GM18858 (cell line): ENCODE data around the gene GPD1.
A peak's percentile ranks its signal among the peaks of the same experiment; 100 is the strongest.

Experiments used
- ATAC-seq: cut with Tn5 transposase; IDR thresholded peaks from one replicate; pipeline ENCODE4 v1.9.1; 2021; ENCODE audit not compliant: unreplicated experiment

GPD1 gene

GRCh38 chr12:50099302-50100008 lies 4.4 kb upstream of the GPD1 start:
- ATAC-seq: no peak

DNA sequence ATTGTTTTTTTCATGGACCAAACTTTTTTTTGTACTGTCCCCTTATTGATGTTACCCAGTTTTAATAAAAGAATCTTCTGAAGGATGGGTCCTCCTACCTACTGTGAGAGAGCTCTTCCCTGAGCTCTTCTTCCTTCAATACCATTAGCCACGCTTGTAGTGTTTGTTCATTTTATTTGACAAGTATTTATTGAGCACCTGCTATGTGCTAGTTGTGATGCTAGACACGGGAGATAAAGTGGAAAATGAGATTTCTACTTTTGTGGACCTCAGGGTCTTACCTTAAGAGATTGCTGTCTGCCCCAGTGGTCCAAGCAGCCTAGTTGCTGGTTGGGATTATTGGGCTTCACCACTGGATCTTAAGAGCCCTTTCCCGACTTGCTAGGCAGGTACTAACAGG lies 3.2 kb upstream of the GPD1 start:
- ATAC-seq: no peak

GRCh38 chr12:50101663-50102062 lies 2.1 kb upstream of the GPD1 start:
- no peak for ATAC-seq

GRCh38 chr12:50102131-50102531 lies 1.7 kb upstream of the GPD1 start:
- ATAC-seq: no peak

GRCh38 chr12:50102646-50103309 lies 1.0 kb upstream of the GPD1 start:
- ATAC-seq: no peak

DNA sequence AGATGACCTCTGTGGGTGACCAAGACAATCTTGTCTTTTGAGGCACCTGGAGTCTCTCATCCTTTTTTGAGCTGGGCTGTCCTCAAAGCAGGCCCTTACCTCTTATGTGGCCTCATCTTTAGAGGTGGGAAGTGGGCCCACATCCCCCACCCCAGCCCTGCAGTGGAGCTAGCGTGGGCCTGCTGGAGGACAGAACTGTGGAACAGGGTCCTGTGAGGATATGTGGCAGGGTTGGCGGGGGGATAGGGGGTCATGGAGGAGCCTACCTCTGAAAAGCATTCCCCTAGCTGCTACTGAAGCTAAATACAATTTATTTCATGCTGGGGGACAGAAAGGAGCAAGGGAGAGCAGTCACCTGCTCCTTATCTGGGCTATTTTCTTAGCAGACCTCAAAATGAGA lies 457 bp upstream of the GPD1 start:
- no peak for ATAC-seq

DNA sequence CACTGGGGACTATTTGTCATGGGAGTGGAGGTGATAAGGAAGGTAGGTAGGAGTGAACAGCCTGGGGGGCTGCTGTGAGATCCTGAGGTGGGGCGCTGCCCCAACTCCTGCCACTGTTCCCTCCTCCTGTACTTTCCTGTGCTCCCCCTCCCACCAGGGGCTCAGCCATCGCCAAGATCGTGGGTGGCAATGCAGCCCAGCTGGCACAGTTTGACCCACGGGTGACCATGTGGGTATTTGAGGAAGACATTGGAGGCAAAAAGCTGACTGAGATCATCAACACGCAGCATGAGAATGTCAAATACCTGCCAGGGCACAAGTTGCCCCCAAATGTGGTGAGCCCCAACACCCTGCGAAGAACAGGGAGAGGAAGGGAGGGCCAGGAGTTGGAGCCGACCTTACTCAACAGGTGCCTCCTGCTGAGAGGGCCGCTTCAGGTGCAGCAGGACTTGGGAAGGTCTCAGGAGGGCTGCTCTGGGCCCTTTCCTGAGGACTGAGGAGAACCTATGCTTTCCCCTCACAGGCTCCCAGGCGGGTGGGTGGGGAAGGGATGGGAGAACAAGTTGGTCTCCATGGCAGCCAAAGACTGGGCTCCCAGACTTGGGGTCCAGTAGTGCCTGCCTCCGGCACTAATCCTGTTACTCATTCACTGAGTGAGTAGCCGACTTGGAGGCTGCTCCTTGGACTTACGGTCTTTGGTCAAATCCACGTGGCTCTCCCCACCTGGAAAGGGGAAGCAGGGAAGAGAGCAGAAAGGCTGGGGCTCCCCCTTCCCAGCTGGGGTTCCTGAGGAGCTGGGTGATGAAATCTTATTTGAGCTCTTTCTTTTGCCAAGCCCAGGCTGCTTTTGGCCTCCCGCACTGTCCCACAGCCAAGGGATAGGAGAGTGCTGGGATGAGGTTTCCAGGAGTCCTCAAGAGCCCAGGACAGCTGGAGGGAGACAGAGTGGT lies 884 bp downstream of the GPD1 start:
- ATAC-seq: no peak

DNA sequence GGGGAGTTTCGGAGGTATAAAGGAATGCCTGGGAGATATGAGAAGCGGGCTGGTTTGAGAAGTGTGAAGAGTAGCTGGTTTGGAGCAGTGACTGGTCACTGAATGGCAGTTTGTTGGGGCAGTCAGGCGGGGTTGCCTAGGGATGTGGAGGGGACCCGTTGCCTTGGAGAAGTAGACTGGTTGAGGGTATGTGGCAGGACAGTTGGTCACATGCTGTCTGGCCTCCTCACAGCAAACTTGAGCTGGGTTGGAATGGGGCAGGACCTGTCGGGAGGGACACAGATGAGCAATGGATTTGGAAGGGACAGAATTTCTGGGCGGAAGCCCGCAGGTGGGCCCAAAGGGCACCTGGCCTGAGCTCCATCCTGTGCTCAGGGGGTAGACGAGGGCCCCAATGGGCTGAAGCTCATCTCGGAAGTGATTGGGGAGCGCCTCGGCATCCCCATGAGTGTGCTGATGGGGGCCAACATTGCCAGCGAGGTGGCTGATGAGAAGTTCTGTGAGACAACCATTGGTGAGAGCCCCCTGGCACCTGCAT lies 2.2 kb downstream of the GPD1 start:
- no peak for ATAC-seq

DNA sequence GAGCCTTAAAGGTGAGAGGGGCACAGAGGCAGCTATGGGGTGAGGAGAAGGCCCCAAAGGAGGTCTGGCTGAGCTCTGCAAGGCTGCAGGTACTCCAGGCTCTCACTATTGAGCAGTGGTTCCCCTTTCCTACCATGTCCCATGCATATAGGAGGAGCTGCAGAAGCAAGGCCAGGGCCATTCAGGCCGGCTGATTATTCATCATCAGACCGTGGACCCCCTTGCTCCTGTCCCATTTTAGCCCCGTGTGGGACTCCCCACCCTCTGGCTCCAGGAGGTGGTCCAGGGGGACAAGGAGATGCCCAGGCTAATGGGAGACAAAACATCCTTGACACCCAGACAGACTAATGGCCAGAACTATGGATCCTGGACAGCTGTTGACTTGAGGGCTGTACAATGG lies 3.1 kb downstream of the GPD1 start:
- no peak for ATAC-seq

- ATAC-seq: no peak
Observed at GRCh38 chr12:50107416-50108268, 3.8 kb downstream of the GPD1 start.

GRCh38 chr12:50109319-50109718 lies 5.5 kb downstream of the GPD1 start:
- no peak for ATAC-seq

DNA sequence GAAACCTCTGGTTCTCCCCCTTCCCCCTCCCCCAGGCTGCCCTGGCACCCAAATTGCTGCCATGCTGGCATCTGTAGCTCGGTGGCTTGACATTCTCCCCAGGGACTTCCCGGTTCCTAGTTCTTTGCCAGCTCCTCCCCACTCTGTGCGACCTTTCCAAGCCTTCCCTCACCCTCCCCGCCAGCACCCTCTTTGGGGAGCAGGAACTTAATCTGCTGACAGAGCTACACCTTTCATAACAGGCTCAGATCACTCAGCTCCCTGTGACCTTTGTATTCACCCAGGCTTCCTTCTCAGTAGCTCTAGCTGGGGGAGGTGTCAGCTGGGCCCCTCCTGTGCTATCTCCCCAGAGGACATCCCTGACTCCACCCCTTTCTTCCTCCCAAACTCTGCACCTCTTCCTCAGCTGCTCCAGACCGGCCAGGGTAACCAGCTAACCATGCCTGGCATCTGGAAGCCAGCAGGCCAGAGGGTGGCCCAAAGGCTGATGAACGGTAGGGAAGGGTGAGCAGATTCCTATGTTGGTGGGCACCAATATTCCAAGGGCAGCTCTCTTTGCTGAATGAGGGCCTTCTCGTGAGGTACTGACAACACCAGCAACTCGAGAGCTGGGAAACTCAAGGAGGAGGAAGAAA lies 6.4 kb downstream of the GPD1 start:
- ATAC-seq: no peak

DNA sequence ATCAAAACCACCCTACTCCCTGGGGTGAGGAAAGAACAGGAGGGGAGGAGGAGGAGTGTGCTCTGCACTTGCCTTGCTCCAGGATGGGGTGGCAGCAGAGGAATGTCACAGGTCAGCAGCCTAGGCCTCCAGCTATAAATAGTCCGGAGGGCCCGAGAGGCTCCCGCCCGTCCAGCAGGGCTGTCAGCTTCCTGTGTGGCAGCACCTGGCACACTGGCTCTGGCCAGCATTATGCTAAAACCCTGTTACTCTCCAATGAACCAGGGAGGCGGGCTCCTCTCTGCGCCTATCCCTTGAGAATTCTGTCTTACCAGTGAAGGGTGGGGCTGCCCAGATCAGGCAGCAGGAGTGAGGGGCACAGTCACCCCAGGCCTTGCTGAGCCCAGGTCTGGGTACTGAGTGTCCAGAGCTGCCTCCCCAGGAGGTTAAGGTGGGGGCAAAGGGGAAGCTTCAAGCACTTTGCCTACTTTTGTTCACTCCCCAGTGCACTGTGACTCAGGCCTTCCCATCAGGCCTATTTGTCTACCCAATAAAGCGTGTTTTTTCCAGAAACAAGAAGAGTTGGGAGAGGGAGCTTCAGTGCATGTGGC lies 7.0 kb downstream of the GPD1 start:
- no peak for ATAC-seq

DNA sequence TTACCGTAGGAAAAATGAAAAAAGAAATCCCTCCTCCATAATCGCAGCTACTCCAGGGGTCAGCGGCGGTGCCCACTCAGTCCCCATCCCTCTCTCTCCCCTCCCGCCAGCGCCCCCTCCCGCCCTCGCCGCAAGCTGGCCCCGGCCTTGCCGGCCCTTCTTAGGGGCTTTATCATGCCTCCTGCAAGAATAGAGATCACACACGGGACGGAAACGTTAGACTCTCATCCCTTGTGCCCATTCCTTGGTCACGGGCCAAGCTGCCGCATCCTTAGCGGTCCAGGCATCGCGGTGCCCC lies 7.5 kb downstream of the GPD1 start:
- no peak for ATAC-seq

- peak; percentile 76 for ATAC-seq
Observed at GRCh38 chr12:50111693-50112455, 8.1 kb downstream of the GPD1 start, which contains the start of gene COX14. Gene COX14 (plus strand): TSS chr12:50112236. CDS start chr12:50120044, 7,808 bp downstream.

DNA sequence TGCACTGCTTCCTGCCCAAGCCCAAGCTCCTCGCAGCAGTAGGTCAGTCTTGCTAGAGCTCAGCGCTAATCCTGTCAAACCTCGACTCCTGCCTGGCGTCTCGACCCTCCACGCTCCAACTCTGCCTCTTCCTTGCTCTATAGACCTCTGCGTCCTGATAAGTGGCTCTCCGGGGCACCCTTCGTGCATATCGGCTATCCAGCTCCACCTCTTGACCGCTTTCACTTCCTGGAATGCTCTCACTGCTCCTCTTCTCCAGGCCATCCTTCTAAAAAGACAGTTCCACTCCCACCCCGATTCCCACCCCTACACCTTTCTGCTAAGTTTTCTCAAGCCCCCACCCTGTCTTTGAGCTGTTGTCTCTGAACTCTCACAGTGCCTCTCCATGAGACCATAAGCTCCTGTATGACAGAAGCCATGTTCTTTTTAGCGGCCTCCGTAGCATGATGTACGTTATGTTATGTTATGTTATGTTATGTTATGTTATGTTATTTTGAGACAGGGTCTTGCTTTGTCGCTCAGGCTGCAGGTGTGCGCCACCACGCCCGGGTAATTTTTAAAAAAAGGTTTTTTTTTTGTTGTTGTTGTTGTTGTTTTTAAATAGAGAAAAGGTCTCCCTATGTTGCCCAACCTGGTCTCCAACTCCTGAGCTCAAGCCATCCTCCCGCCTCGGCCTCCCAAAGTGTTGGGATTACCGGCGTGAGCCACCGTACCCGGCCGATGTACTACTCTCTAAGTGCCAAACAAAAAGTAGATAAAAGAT lies 8.8 kb downstream of the GPD1 start:
- no peak for ATAC-seq

GRCh38 chr12:50117057-50117622 lies 13.3 kb downstream of the GPD1 start:
- ATAC-seq: no peak

GRCh38 chr12:50119387-50119786 lies 15.6 kb downstream of the GPD1 start:
- no peak for ATAC-seq
